IMR-90 (cell line): ENCODE measurements around the gene GLG1. TPM values are rescaled to one million over a fixed set of nuclear protein-coding genes. Genes with fewer than 3 reads are reported as not detected.
"Not testable (repeated sequence)": the region's sequence is repeated elsewhere in the genome, so short reads cannot be mapped to it uniquely, and the experiment has no call there.

Source experiments
- ATAC-seq: fragments of 200-7000 bp; cut with Tn5 transposase; 2 replicates; pipeline ENCODE4 v1.9.1; 2020; ENCODE audit warnings: low read depth, mild to moderate bottlenecking, moderate library complexity
- BruUV-seq: library from RNA; stranded (reverse); fragments of 400-500 nt; replicated peaks from 2 replicates; lab custom pipeline; 2021; lab: Mats Ljungman, UMichigan
- CTCF ChIA-PET: fragments of 300-600 bp; formaldehyde crosslinking; extraction: SDS; loops from one replicate; lab custom pipeline; 2021; ENCODE audit warnings: antibody characterized with exemption; lab: Yijun Ruan, JAX
- POLR2A ChIA-PET: fragments of 300-600 bp; sonication (Branson Sonifier 250); formaldehyde crosslinking; loops from one replicate; lab custom pipeline; 2022; ENCODE audit warnings: antibody characterized with exemption; ENCODE audit not compliant: unreplicated experiment; lab: Charles Lee
- DNase-seq: peaks from one replicate; pipeline ENCODE4 v3.0.0; 2013
- H2AFZ ChIP-seq: replicated peaks from 2 replicates; pipeline ENCODE3; 2013; ENCODE audit warnings: low read length, mild to moderate bottlenecking; ENCODE audit not compliant: poor library complexity
- H2AK5ac ChIP-seq: 2 replicates; pipeline ENCODE4 v1.6.1; 2013; ENCODE audit warnings: low read depth, low read length, inconsistent platforms
- H2AK9ac ChIP-seq: replicated peaks from 2 replicates; pipeline ENCODE3; 2013; ENCODE audit warnings: mild to moderate bottlenecking, low read depth, low read length, moderate library complexity; ENCODE audit not compliant: poor library complexity
- H2BK120ac ChIP-seq: 2 replicates; pipeline ENCODE4 v1.6.1; 2013; ENCODE audit warnings: low read depth, low read length, inconsistent platforms
- H2BK15ac ChIP-seq: 3 replicates; pipeline ENCODE4 v1.6.1; 2013; ENCODE audit warnings: low read depth, low read length, inconsistent platforms
- H2BK20ac ChIP-seq: 2 replicates; pipeline ENCODE4 v1.6.1; 2013; ENCODE audit warnings: low read depth, mild to moderate bottlenecking, inconsistent platforms, low read length, moderate library complexity
- H2BK5ac ChIP-seq: 2 replicates; pipeline ENCODE4 v1.6.1; 2013; ENCODE audit warnings: mild to moderate bottlenecking, low read depth, low read length, inconsistent platforms; ENCODE audit not compliant: poor library complexity, severe bottlenecking
- H3K14ac ChIP-seq: replicated peaks from 2 replicates; pipeline ENCODE4 v1.6.1; 2013; ENCODE audit warnings: low read depth, low read length, inconsistent platforms
- H3K18ac ChIP-seq: 2 replicates; pipeline ENCODE4 v1.6.1; 2013; ENCODE audit warnings: low read depth, low read length, control low read depth
- H3K23ac ChIP-seq: 2 replicates; pipeline ENCODE4 v1.6.1; 2013; ENCODE audit warnings: low read depth, low read length, inconsistent platforms
- H3K27ac ChIP-seq: 2 replicates; pipeline ENCODE4 v1.5.1; 2013; ENCODE audit warnings: mild to moderate bottlenecking, control low read depth, low read length; ENCODE audit not compliant: insufficient read depth
- H3K27me3 ChIP-seq: 2 replicates; pipeline ENCODE4 v1.6.1; 2013; ENCODE audit warnings: low read length; ENCODE audit not compliant: control insufficient read depth, insufficient read depth
- H3K36me3 ChIP-seq: 2 replicates; pipeline ENCODE4 v1.6.1; 2013; ENCODE audit warnings: low read length, mixed read lengths; ENCODE audit not compliant: control insufficient read depth, insufficient read depth
- H3K4ac ChIP-seq: 2 replicates; pipeline ENCODE4 v1.6.1; 2013; ENCODE audit warnings: low read depth, low read length, inconsistent platforms
- H3K4me1 ChIP-seq: 2 replicates; pipeline ENCODE4 v1.6.1; 2013; ENCODE audit warnings: low read length, mixed read lengths; ENCODE audit not compliant: control insufficient read depth, insufficient read depth
- H3K4me2 ChIP-seq: 2 replicates; pipeline ENCODE4 v1.6.1; 2013; ENCODE audit warnings: low read depth, mild to moderate bottlenecking, control low read depth, low read length, moderate library complexity
- H3K4me3 ChIP-seq: 2 replicates; pipeline ENCODE4 v1.5.1; 2013; ENCODE audit warnings: low read depth, mild to moderate bottlenecking, control low read depth, low read length, moderate library complexity; ENCODE audit not compliant: insufficient read depth
- H3K56ac ChIP-seq: 2 replicates; pipeline ENCODE4 v1.6.1; 2013; ENCODE audit warnings: low read length, inconsistent platforms; ENCODE audit not compliant: insufficient read depth; ENCODE audit errors: extremely low read depth
- H3K79me1 ChIP-seq, 2 experiments: 2 replicates each; pipeline ENCODE4 v1.6.1; 2013; ENCODE audit warnings: low read length in 2 of 2, inconsistent platforms in 1 of 2, low read depth in 1 of 2
- H3K9ac ChIP-seq: 2 replicates; pipeline ENCODE4 v1.6.1; 2013; ENCODE audit warnings: low read depth, low read length, control low read depth
- H3K9me1 ChIP-seq: 2 replicates; pipeline ENCODE4 v1.6.1; 2013; ENCODE audit warnings: low read length, inconsistent platforms; ENCODE audit not compliant: insufficient read depth
- H3K9me3 ChIP-seq: 2 replicates; pipeline ENCODE4 v1.6.1; 2013; ENCODE audit warnings: low read length; ENCODE audit not compliant: control insufficient read depth, insufficient read depth
- H4K20me1 ChIP-seq: 2 replicates; pipeline ENCODE4 v1.6.1; 2013; ENCODE audit warnings: low read length, inconsistent platforms; ENCODE audit not compliant: insufficient read depth
- H4K5ac ChIP-seq: 2 replicates; pipeline ENCODE4 v1.6.1; 2013; ENCODE audit warnings: mild to moderate bottlenecking, low read depth, low read length, control low read depth
- H4K8ac ChIP-seq, 2 experiments: 2 replicates each; pipeline ENCODE4 v1.6.1; 2013; ENCODE audit warnings: low read depth in 2 of 2, low read length in 2 of 2, control low read depth in 1 of 2, inconsistent platforms in 1 of 2
- H4K91ac ChIP-seq: 2 replicates; pipeline ENCODE4 v1.6.1; 2013; ENCODE audit warnings: low read depth, low read length, inconsistent platforms; ENCODE audit not compliant: insufficient read depth
- BHLHE40 ChIP-seq: fragments of 150-350 bp; IDR thresholded peaks from 2 replicates; pipeline ENCODE4 v1.6.1; 2016; ENCODE audit warnings: mild to moderate bottlenecking, low read depth, low read length
- RAD21 ChIP-seq: IDR thresholded peaks from 2 replicates; pipeline ENCODE4 v1.6.1; 2012; ENCODE audit warnings: low read length, improper control_type of control experiment
- SMC3 ChIP-seq: fragments of 150-350 bp; IDR thresholded peaks from 2 replicates; pipeline ENCODE4 v1.6.1; 2016; ENCODE audit warnings: low read depth, mild to moderate bottlenecking, antibody characterized with exemption, low read length, moderate library complexity
- WGBS, 2 experiments: methylation state at CpG; one replicate each; pipeline versions ENCODE4 v1.1.5 to v1.1.7; 2013; ENCODE audit warnings: missing lambda C conversion rate in 2 of 2; ENCODE audit not compliant: insufficient read length in 1 of 2; ENCODE audit errors: extremely low coverage in 2 of 2; 5-methylcytosine and 5-hydroxymethylcytosine counted together
- dilution Hi-C: fragments of 300-500 bp; cut with HindIII; formaldehyde crosslinking; loops from one replicate; pipeline ENCODE4 v1.14.3; 2018; ENCODE audit warnings: low sequenced_read_pairs; ENCODE audit not compliant: unreplicated experiment
- in situ Hi-C: fragments of 300-500 bp; cut with MboI; formaldehyde crosslinking; loops from 3 replicates; pipeline ENCODE4 v1.14.3; 2019; ENCODE audit warnings: low sequenced_read_pairs, inconsistent platforms, mixed read lengths
- intact Hi-C: fragments of 100-400 bp; cut with micrococcal nuclease; formaldehyde crosslinking; loops from 2 replicates; pipeline ENCODE4 v1.10.0; 2022
- polyA plus RNA-seq, 3 experiments: library from polyadenylated mRNA; depleted of rRNA; stranded (reverse); fragments of >200 nt; gene quantifications; 2 replicates each; pipeline ENCODE4 v1.2.3, GENCODE V29; 2012; ENCODE audit warnings: low replicate concordance in 1 of 3
- total RNA-seq: library from RNA; depleted of rRNA; stranded (reverse); fragments of >200 nt; gene quantifications from 2 replicates; pipeline ENCODE4 v1.2.3, GENCODE V29; 2012
- TF ChIP-seq, protein P1 (sequence below): conservative IDR thresholded peaks from 2 replicates; pipeline ENCODE4 v1.5.1; 2012; ENCODE audit warnings: mild to moderate bottlenecking, low read depth, low read length, improper control_type of control experiment
- TF ChIP-seq, protein P2 (sequence below): fragments of 150-350 bp; IDR thresholded peaks from 2 replicates; pipeline ENCODE4 v1.6.1; 2017; ENCODE audit warnings: mild to moderate bottlenecking, antibody characterized with exemption, low read length, low read depth

Gene GLG1
- total and polyA plus RNA-seq, 2 of the 4 experiments (the other 2 are of a cell fraction) = 91.0 to 107 TPM

DNA sequence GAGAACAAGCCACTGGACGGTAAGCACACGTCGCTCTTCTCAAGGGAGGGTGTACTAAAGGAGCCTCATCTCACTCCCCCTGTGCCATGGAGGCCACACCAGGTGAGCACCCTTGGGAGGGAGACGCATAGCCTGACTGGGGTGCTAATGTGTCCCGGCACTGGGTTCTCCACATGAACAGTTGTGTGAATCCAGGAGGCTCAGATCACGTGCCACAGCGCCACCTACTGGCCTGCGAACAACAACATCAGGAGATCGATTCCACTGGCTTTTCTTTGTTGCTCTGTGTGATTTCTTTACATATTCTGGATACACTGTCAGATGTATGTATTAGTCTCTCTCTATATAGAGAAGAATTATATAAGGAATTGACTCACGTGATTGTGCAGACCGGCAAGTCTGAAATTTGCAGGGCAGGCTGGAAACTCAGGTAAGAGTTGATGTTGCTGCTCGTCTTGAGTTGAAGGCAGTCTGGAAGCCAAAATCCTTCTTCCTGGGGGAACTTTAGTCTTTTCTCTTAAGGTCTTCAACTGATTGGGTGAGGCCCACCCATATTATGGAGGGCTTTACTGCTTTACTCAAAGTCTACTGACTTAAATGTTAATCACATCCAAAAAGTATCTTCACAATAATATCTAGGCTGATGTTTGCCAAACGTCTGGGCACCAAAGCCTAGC lies 176.7 kb downstream of the GLG1 start:
- H3K9me1 ChIP-seq, H2AK9ac ChIP-seq, H3K23ac ChIP-seq, H2BK5ac ChIP-seq, H3K9ac ChIP-seq, H3K4me3 ChIP-seq, H2BK15ac ChIP-seq, H3K36me3 ChIP-seq, H2BK20ac ChIP-seq, BruUV-seq, H4K91ac ChIP-seq, H3K4me1 ChIP-seq, H3K9me3 ChIP-seq, dilution Hi-C loops, CTCF ChIA-PET, H2BK120ac ChIP-seq, H3K27ac ChIP-seq, H3K56ac ChIP-seq, H3K27me3 ChIP-seq, H4K5ac ChIP-seq, H3K4me2 ChIP-seq, H3K14ac ChIP-seq, intact Hi-C loops, H2AFZ ChIP-seq, H2AK5ac ChIP-seq, H3K18ac ChIP-seq, H4K20me1 ChIP-seq, POLR2A ChIA-PET, H3K4ac ChIP-seq, H3K79me1 ChIP-seq: not testable (repeated sequence)
- peak overlapping the region in 1 of 2 experiments; percentile 43; a peak in 1 of 4 replicates for H4K8ac ChIP-seq
- in situ Hi-C loops = loop anchor here (10.0 kb wide), 1 partner anchor 125 kb away; no protein-coding TSS in a partner anchor
- TF ChIP-seq SMC3 (peak; percentile 39), RAD21 (peak; percentile 64), BHLHE40 (peak; percentile 93)
- TF ChIP-seq, protein P1, sequence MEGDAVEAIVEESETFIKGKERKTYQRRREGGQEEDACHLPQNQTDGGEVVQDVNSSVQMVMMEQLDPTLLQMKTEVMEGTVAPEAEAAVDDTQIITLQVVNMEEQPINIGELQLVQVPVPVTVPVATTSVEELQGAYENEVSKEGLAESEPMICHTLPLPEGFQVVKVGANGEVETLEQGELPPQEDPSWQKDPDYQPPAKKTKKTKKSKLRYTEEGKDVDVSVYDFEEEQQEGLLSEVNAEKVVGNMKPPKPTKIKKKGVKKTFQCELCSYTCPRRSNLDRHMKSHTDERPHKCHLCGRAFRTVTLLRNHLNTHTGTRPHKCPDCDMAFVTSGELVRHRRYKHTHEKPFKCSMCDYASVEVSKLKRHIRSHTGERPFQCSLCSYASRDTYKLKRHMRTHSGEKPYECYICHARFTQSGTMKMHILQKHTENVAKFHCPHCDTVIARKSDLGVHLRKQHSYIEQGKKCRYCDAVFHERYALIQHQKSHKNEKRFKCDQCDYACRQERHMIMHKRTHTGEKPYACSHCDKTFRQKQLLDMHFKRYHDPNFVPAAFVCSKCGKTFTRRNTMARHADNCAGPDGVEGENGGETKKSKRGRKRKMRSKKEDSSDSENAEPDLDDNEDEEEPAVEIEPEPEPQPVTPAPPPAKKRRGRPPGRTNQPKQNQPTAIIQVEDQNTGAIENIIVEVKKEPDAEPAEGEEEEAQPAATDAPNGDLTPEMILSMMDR = peak; percentile 54
- TF ChIP-seq, protein P2, sequence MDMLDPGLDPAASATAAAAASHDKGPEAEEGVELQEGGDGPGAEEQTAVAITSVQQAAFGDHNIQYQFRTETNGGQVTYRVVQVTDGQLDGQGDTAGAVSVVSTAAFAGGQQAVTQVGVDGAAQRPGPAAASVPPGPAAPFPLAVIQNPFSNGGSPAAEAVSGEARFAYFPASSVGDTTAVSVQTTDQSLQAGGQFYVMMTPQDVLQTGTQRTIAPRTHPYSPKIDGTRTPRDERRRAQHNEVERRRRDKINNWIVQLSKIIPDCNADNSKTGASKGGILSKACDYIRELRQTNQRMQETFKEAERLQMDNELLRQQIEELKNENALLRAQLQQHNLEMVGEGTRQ = peak; percentile 41; the same call in 1 of the 2 replicates
- ATAC-seq (peak; percentile 83), DNase-seq (peak; percentile 29)
- 43% methylated on average over 2 of the region's 13 CpGs; no CpG with 5 or more reads in 1 of the 2 experiments for WGBS, 2 experiments

DNA sequence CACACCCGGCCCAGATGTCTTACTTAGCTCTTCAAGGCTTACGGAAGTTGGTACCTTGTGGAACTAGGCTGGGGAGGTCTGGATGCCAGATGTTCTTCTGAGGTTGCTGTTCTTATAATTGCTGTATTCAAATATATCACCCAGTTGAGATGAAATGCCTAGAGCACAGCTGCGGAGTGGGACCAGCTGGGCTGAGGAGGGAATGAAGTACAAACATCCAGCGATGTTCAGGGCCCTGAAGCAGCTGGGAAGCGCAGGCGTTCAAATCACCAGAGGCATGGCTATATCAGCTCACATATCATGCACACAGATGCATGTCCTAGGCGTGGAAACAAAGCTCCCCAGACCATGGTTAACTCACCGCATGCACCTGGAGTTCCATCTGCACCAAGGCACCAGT lies 178.4 kb downstream of the GLG1 start:
- H2BK20ac ChIP-seq, H4K8ac ChIP-seq, H2BK5ac ChIP-seq, ATAC-seq, H2AK5ac ChIP-seq, H4K20me1 ChIP-seq, H3K9me1 ChIP-seq, H3K36me3 ChIP-seq, POLR2A ChIA-PET, H3K4me3 ChIP-seq, H3K79me1 ChIP-seq, H3K4me1 ChIP-seq, H3K4me2 ChIP-seq, intact Hi-C loops, H3K56ac ChIP-seq, H3K27ac ChIP-seq, H4K91ac ChIP-seq, H3K9me3 ChIP-seq, H3K18ac ChIP-seq, H2BK15ac ChIP-seq, H2BK120ac ChIP-seq, H3K9ac ChIP-seq, DNase-seq, BruUV-seq, H3K14ac ChIP-seq, H3K23ac ChIP-seq, in situ Hi-C loops, H2AFZ ChIP-seq, H3K27me3 ChIP-seq, H3K4ac ChIP-seq, CTCF ChIA-PET, H2AK9ac ChIP-seq, H4K5ac ChIP-seq, dilution Hi-C loops: not testable (repeated sequence)
- no CpG with 5 or more reads among the region's 8 CpGs for WGBS, 2 experiments
